Coronary artery (tissue), 2 donors: ENCODE measurements around the gene FIS1.

Experiments used
- DNase-seq: peaks from one replicate; pipeline ENCODE4 v3.0.0-alpha.2; 2017; ENCODE audit warnings: low spot score
- H3K27ac ChIP-seq, 2 donors: fragments of 200-600 bp; sonication (generic); one replicate each; pipeline ENCODE4 v1.5.1; 2016 to 2019
- H3K4me3 ChIP-seq: fragments of 200-600 bp; sonication (generic); 2 replicates; pipeline ENCODE4 v1.5.1; 2016; ENCODE audit warnings: mild to moderate bottlenecking, moderate library complexity
- CTCF ChIP-seq: fragments of 200-600 bp; sonication (generic); IDR thresholded peaks from one replicate; pipeline ENCODE4 v1.5.1; 2019; ENCODE audit warnings: antibody characterized with exemption

Gene FIS1

GRCh38 chr7:101225650-101226049 lies 19.2 kb downstream of the FIS1 start:
- Histone ChIP-seq H3K27ac (no peak overlapping the region), H3K4me3 (no peak overlapping the region)
- DNase-seq, result no peak
- no peak for TF ChIP-seq CTCF

GRCh38 chr7:101223528-101223927 lies 21.4 kb downstream of the FIS1 start:
- DNase-seq, result no peak
- no peak overlapping the region for H3K4me3 ChIP-seq
- TF ChIP-seq CTCF, result no peak
- no peak overlapping the region for H3K27ac ChIP-seq

GRCh38 chr7:101222275-101222830 lies 22.5 kb downstream of the FIS1 start:
- Histone ChIP-seq H3K4me3 (no peak overlapping the region), H3K27ac (no peak overlapping the region)
- no peak for DNase-seq
- TF ChIP-seq CTCF, result no peak

GRCh38 chr7:101220295-101220694 lies 24.6 kb downstream of the FIS1 start:
- Histone ChIP-seq H3K27ac (no peak overlapping the region), H3K4me3 (no peak overlapping the region)
- no peak for TF ChIP-seq CTCF
- DNase-seq, result no peak

- Histone ChIP-seq H3K4me3 (peak overlapping the region; percentile 93), H3K27ac (peak overlapping the region; percentile 81 to 97)
- no peak for DNase-seq
- TF ChIP-seq CTCF, result no peak
Measured at GRCh38 chr7:101218236-101219125, 26.4 kb downstream of the FIS1 start.

GRCh38 chr7:101217388-101218235 lies 27.3 kb downstream of the FIS1 start, which contains the start of the genes PLOD3 and ZNHIT1:
Gene PLOD3, minus strand, starts transcription at chr7:101217581. Its CDS starts 307 bp downstream, at chr7:101217274.
Gene ZNHIT1, plus strand, starts transcription at chr7:101218165. Its CDS starts 31 bp downstream, at chr7:101218196.
- peak; percentile 96 for DNase-seq
- Histone ChIP-seq H3K27ac (peak within 1 kb of the TSS; percentile 81 to 97), H3K4me3 (peak within 1 kb of the TSS; percentile 93)
- TF ChIP-seq CTCF, result no peak
